OCI-LY7 (cell line): Measurements from ENCODE around the gene BICC1. TPM values are rescaled to one million over a fixed set of nuclear protein-coding genes. Genes with fewer than 3 reads are reported as not detected.

Experiments used
- BruUV-seq: library from RNA; stranded (reverse); fragments of 400-500 nt; replicated peaks from 2 replicates; lab custom pipeline; 2021; lab: Mats Ljungman, UMichigan
- CTCF ChIA-PET: fragments of 300-600 bp; sonication (Branson Sonifier 250); formaldehyde crosslinking; loops from one replicate; lab custom pipeline; 2022; ENCODE audit warnings: antibody characterized with exemption; ENCODE audit not compliant: unreplicated experiment; lab: Charles Lee
- POLR2A ChIA-PET: fragments of 300-600 bp; sonication (Branson Sonifier 250); formaldehyde crosslinking; loops from one replicate; lab custom pipeline; 2022; ENCODE audit warnings: antibody characterized with exemption; lab: Charles Lee
- DNase-seq: peaks from one replicate; pipeline ENCODE4 v3.0.0-alpha.2; 2015; ENCODE audit warnings: low spot score
- H2AFZ ChIP-seq: fragments of 200-600 bp; sonication (generic), shearing (Covaris generic); 2 replicates; pipeline ENCODE4 v1.6.1; 2014; ENCODE audit warnings: mild to moderate bottlenecking, antibody characterized with exemption, low read length, moderate library complexity
- H3K27ac ChIP-seq: fragments of 200-600 bp; sonication (generic); 2 replicates; pipeline ENCODE4 v1.5.1; 2014; ENCODE audit warnings: mixed run types, low read depth, mild to moderate bottlenecking, moderate library complexity, low read length, inconsistent platforms; ENCODE audit not compliant: poor library complexity, severe bottlenecking
- H3K36me3 ChIP-seq: fragments of 200-600 bp; sonication (generic); 2 replicates; pipeline ENCODE4 v1.6.1; 2014; ENCODE audit warnings: mild to moderate bottlenecking, antibody characterized with exemption, low read length, moderate library complexity, mixed read lengths; ENCODE audit not compliant: insufficient read depth
- H3K4me1 ChIP-seq: fragments of 200-600 bp; sonication (generic); 2 replicates; pipeline ENCODE4 v1.5.1; 2014; ENCODE audit warnings: mild to moderate bottlenecking, low read length; ENCODE audit not compliant: insufficient read depth, poor library complexity, severe bottlenecking
- H3K4me2 ChIP-seq: fragments of 200-600 bp; sonication (generic); 2 replicates; pipeline ENCODE4 v1.6.1; 2014; ENCODE audit warnings: mild to moderate bottlenecking, low read length
- H3K4me3 ChIP-seq: fragments of 200-600 bp; sonication (generic); 2 replicates; pipeline ENCODE4 v1.5.1; 2014; ENCODE audit warnings: mild to moderate bottlenecking, low read depth, low read length; ENCODE audit not compliant: poor library complexity, severe bottlenecking
- H3K79me2 ChIP-seq: fragments of 200-600 bp; sonication (generic); 2 replicates; pipeline ENCODE4 v1.6.1; 2016; ENCODE audit warnings: low read depth, mild to moderate bottlenecking, low read length, moderate library complexity, mixed read lengths; ENCODE audit not compliant: insufficient read depth
- H3K9me2 ChIP-seq: fragments of 200-600 bp; sonication (generic); 2 replicates; pipeline ENCODE4 v1.6.1; 2016; ENCODE audit warnings: mild to moderate bottlenecking, low read length, mixed read lengths; ENCODE audit not compliant: insufficient read depth
- H3K9me3 ChIP-seq: fragments of 200-600 bp; sonication (generic); 2 replicates; pipeline ENCODE4 v1.6.1; 2014; ENCODE audit warnings: mild to moderate bottlenecking, mixed run types, low read length, mixed read lengths
- H4K20me1 ChIP-seq: fragments of 200-600 bp; sonication (generic); 2 replicates; pipeline ENCODE4 v1.6.1; 2014; ENCODE audit warnings: mild to moderate bottlenecking, antibody characterized with exemption, low read length, moderate library complexity, mixed read lengths; ENCODE audit not compliant: insufficient read depth
- CTCF ChIP-seq: fragments of 200-600 bp; sonication (generic); conservative IDR thresholded peaks from 2 replicates; pipeline ENCODE4 v1.5.1; 2014; ENCODE audit warnings: mild to moderate bottlenecking, antibody characterized with exemption, low read length, moderate library complexity, mixed read lengths
- EZH2phosphoT487 ChIP-seq: fragments of 200-600 bp; sonication (generic); IDR thresholded peaks from 2 replicates; pipeline ENCODE4 v1.6.1; 2018; ENCODE audit warnings: low read depth, borderline replicate concordance, mild to moderate bottlenecking, mixed run types, antibody characterized with exemption, low read length, moderate library complexity, mixed read lengths
- intact Hi-C: fragments of 100-400 bp; cut with micrococcal nuclease; formaldehyde crosslinking; loops from one replicate; pipeline ENCODE4 v1.10.0; 2022; ENCODE audit not compliant: unreplicated experiment
- total RNA-seq, 2 experiments: library from RNA; depleted of rRNA in 1 of 2; stranded (reverse); fragments of >200 nt in 1 of 2; shearing (Covaris generic) in 1 of 2; gene quantifications; 2 replicates each; pipeline ENCODE4 v1.2.3, GENCODE V29; 2014 to 2022

BICC1 gene
- total RNA-seq, 2 experiments from 2014 or later = not detected

DNA sequence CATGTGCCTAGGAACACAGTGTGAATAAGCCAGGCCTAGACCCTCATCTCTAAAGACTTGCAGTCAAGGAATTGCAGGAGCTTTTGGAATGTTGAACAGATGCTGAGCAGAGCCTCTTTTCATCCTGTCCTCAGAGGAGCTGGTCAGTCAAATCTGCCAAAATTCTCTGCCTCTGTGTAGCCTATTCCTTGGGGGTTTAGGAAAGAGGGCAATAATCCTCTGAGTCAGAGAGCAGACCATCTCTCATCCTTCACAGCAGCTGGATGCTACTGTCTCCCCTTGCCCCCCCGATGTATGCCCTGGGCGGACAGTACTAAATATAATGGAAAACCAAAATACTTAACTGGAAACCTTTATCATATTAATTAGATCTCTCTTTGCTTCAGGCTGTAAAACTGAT, 52.6 kb downstream of the BICC1 start:
- no TSS peak for BruUV-seq
- intact Hi-C loops = no loop called here
- Histone ChIP-seq H3K27ac (no peak overlapping the region), H3K9me2 (no peaks in the 10 kb centered on the region), H3K4me3 (no peak overlapping the region), H3K4me2 (no peak overlapping the region), H3K4me1 (no peaks in the 10 kb centered on the region), H2AFZ (no peak overlapping the region), H3K9me3 (no peaks in the 10 kb centered on the region; the same call in 1 of the 2 replicates), H3K79me2 (no peaks in the 10 kb centered on the region), H4K20me1 (no peaks in the 10 kb centered on the region), H3K36me3 (no peaks in the 10 kb centered on the region)
- POLR2A ChIA-PET = no interaction called here
- TF ChIP-seq EZH2phosphoT487 (no peak), CTCF (no peak)
- CTCF ChIA-PET = no interaction called here
- no peak for DNase-seq

GRCh38 chr10:58567652-58568051, 55.0 kb downstream of the BICC1 start:
- Histone ChIP-seq H2AFZ (no peak overlapping the region), H3K27ac (no peak overlapping the region)
- POLR2A ChIA-PET = interaction anchor here (0.5 to 0.6 kb wide), 2 partner anchors 158 to 552 kb away, joined by 3 to 8 read pairs; no protein-coding TSS in a partner anchor

More at GRCh38 chr10:58567652-58568051, 55.0 kb downstream of the BICC1 start:
- H4K20me1 ChIP-seq = no peaks in the 10 kb centered on the region
- CTCF ChIA-PET = no interaction called here
- H3K36me3 ChIP-seq = no peaks in the 10 kb centered on the region
- TF ChIP-seq CTCF = no peak
- no peak for TF ChIP-seq EZH2phosphoT487
- H3K4me3 ChIP-seq = no peak overlapping the region
- no peaks in the 10 kb centered on the region for H3K9me2 ChIP-seq
- DNase-seq = no peak
- H3K79me2 ChIP-seq = no peaks in the 10 kb centered on the region
- intact Hi-C loops = no loop called here
- H3K9me3 ChIP-seq = no peaks in the 10 kb centered on the region
- no TSS peak for BruUV-seq
- H3K4me1 ChIP-seq = no peaks in the 10 kb centered on the region
- H3K4me2 ChIP-seq = no peak overlapping the region
